IMR-90 (cell line): ENCODE data around the gene SPAG9. TPM values are rescaled to one million over a fixed set of nuclear protein-coding genes. Genes with fewer than 3 reads are reported as not detected.

Experiments
- ATAC-seq: fragments of 200-7000 bp; cut with Tn5 transposase; 2 replicates; pipeline ENCODE4 v1.9.1; 2020; ENCODE audit warnings: low read depth, mild to moderate bottlenecking, moderate library complexity
- BruUV-seq: library from RNA; stranded (reverse); fragments of 400-500 nt; replicated peaks from 2 replicates; lab custom pipeline; 2021; lab: Mats Ljungman, UMichigan
- CTCF ChIA-PET: fragments of 300-600 bp; formaldehyde crosslinking; extraction: SDS; loops from one replicate; lab custom pipeline; 2021; ENCODE audit warnings: antibody characterized with exemption; lab: Yijun Ruan, JAX
- POLR2A ChIA-PET: fragments of 300-600 bp; sonication (Branson Sonifier 250); formaldehyde crosslinking; loops from one replicate; lab custom pipeline; 2022; ENCODE audit warnings: antibody characterized with exemption; ENCODE audit not compliant: unreplicated experiment; lab: Charles Lee
- DNase-seq: peaks from one replicate; pipeline ENCODE4 v3.0.0; 2013
- H2AFZ ChIP-seq: replicated peaks from 2 replicates; pipeline ENCODE3; 2013; ENCODE audit warnings: low read length, mild to moderate bottlenecking; ENCODE audit not compliant: poor library complexity
- H2AK5ac ChIP-seq: 2 replicates; pipeline ENCODE4 v1.6.1; 2013; ENCODE audit warnings: low read depth, low read length, inconsistent platforms
- H2AK9ac ChIP-seq: replicated peaks from 2 replicates; pipeline ENCODE3; 2013; ENCODE audit warnings: mild to moderate bottlenecking, low read depth, low read length, moderate library complexity; ENCODE audit not compliant: poor library complexity
- H2BK120ac ChIP-seq: 2 replicates; pipeline ENCODE4 v1.6.1; 2013; ENCODE audit warnings: low read depth, low read length, inconsistent platforms
- H2BK15ac ChIP-seq: 3 replicates; pipeline ENCODE4 v1.6.1; 2013; ENCODE audit warnings: low read depth, low read length, inconsistent platforms
- H2BK20ac ChIP-seq: 2 replicates; pipeline ENCODE4 v1.6.1; 2013; ENCODE audit warnings: low read depth, mild to moderate bottlenecking, inconsistent platforms, low read length, moderate library complexity
- H2BK5ac ChIP-seq: 2 replicates; pipeline ENCODE4 v1.6.1; 2013; ENCODE audit warnings: mild to moderate bottlenecking, low read depth, low read length, inconsistent platforms; ENCODE audit not compliant: poor library complexity, severe bottlenecking
- H3K14ac ChIP-seq: replicated peaks from 2 replicates; pipeline ENCODE4 v1.6.1; 2013; ENCODE audit warnings: low read depth, low read length, inconsistent platforms
- H3K18ac ChIP-seq: 2 replicates; pipeline ENCODE4 v1.6.1; 2013; ENCODE audit warnings: low read depth, low read length, control low read depth
- H3K23ac ChIP-seq: 2 replicates; pipeline ENCODE4 v1.6.1; 2013; ENCODE audit warnings: low read depth, low read length, inconsistent platforms
- H3K27ac ChIP-seq: 2 replicates; pipeline ENCODE4 v1.5.1; 2013; ENCODE audit warnings: mild to moderate bottlenecking, control low read depth, low read length; ENCODE audit not compliant: insufficient read depth
- H3K27me3 ChIP-seq: 2 replicates; pipeline ENCODE4 v1.6.1; 2013; ENCODE audit warnings: low read length; ENCODE audit not compliant: control insufficient read depth, insufficient read depth
- H3K36me3 ChIP-seq: 2 replicates; pipeline ENCODE4 v1.6.1; 2013; ENCODE audit warnings: low read length, mixed read lengths; ENCODE audit not compliant: control insufficient read depth, insufficient read depth
- H3K4ac ChIP-seq: 2 replicates; pipeline ENCODE4 v1.6.1; 2013; ENCODE audit warnings: low read depth, low read length, inconsistent platforms
- H3K4me1 ChIP-seq: 2 replicates; pipeline ENCODE4 v1.6.1; 2013; ENCODE audit warnings: low read length, mixed read lengths; ENCODE audit not compliant: control insufficient read depth, insufficient read depth
- H3K4me2 ChIP-seq: 2 replicates; pipeline ENCODE4 v1.6.1; 2013; ENCODE audit warnings: low read depth, mild to moderate bottlenecking, control low read depth, low read length, moderate library complexity
- H3K4me3 ChIP-seq: 2 replicates; pipeline ENCODE4 v1.5.1; 2013; ENCODE audit warnings: low read depth, mild to moderate bottlenecking, control low read depth, low read length, moderate library complexity; ENCODE audit not compliant: insufficient read depth
- H3K56ac ChIP-seq: 2 replicates; pipeline ENCODE4 v1.6.1; 2013; ENCODE audit warnings: low read length, inconsistent platforms; ENCODE audit not compliant: insufficient read depth; ENCODE audit errors: extremely low read depth
- H3K79me1 ChIP-seq, 2 experiments: 2 replicates each; pipeline ENCODE4 v1.6.1; 2013; ENCODE audit warnings: low read length in 2 of 2, inconsistent platforms in 1 of 2, low read depth in 1 of 2
- H3K9ac ChIP-seq: 2 replicates; pipeline ENCODE4 v1.6.1; 2013; ENCODE audit warnings: low read depth, low read length, control low read depth
- H3K9me1 ChIP-seq: 2 replicates; pipeline ENCODE4 v1.6.1; 2013; ENCODE audit warnings: low read length, inconsistent platforms; ENCODE audit not compliant: insufficient read depth
- H3K9me3 ChIP-seq: 2 replicates; pipeline ENCODE4 v1.6.1; 2013; ENCODE audit warnings: low read length; ENCODE audit not compliant: control insufficient read depth, insufficient read depth
- H4K20me1 ChIP-seq: 2 replicates; pipeline ENCODE4 v1.6.1; 2013; ENCODE audit warnings: low read length, inconsistent platforms; ENCODE audit not compliant: insufficient read depth
- H4K5ac ChIP-seq: 2 replicates; pipeline ENCODE4 v1.6.1; 2013; ENCODE audit warnings: mild to moderate bottlenecking, low read depth, low read length, control low read depth
- H4K8ac ChIP-seq, 2 experiments: 2 replicates each; pipeline ENCODE4 v1.6.1; 2013; ENCODE audit warnings: low read depth in 2 of 2, low read length in 2 of 2, control low read depth in 1 of 2, inconsistent platforms in 1 of 2
- H4K91ac ChIP-seq: 2 replicates; pipeline ENCODE4 v1.6.1; 2013; ENCODE audit warnings: low read depth, low read length, inconsistent platforms; ENCODE audit not compliant: insufficient read depth
- BHLHE40 ChIP-seq: fragments of 150-350 bp; IDR thresholded peaks from 2 replicates; pipeline ENCODE4 v1.6.1; 2016; ENCODE audit warnings: mild to moderate bottlenecking, low read depth, low read length
- CEBPB ChIP-seq: IDR thresholded peaks from 2 replicates; pipeline ENCODE4 v1.6.1; 2012; ENCODE audit warnings: low read depth, low read length, improper control_type of control experiment
- CHD1 ChIP-seq: IDR thresholded peaks from 2 replicates; pipeline ENCODE4 v1.6.1; 2012; ENCODE audit warnings: low read depth, low read length, improper control_type of control experiment
- CTCF ChIP-seq: conservative IDR thresholded peaks from 2 replicates; pipeline ENCODE4 v1.5.1; 2012; ENCODE audit warnings: mild to moderate bottlenecking, low read depth, low read length, improper control_type of control experiment
- MAFK ChIP-seq: IDR thresholded peaks from 2 replicates; pipeline ENCODE4 v1.6.1; 2012; ENCODE audit warnings: low read depth, low read length, improper control_type of control experiment
- MAZ ChIP-seq: IDR thresholded peaks from 2 replicates; pipeline ENCODE4 v1.6.1; 2012; ENCODE audit warnings: low read depth, mild to moderate bottlenecking, low read length, improper control_type of control experiment, moderate library complexity, borderline replicate concordance
- MXI1 ChIP-seq: IDR thresholded peaks from 2 replicates; pipeline ENCODE4 v1.6.1; 2012; ENCODE audit warnings: low read depth, mild to moderate bottlenecking, low read length, moderate library complexity, borderline replicate concordance
- NFE2L2 ChIP-seq: fragments of 150-350 bp; IDR thresholded peaks from 2 replicates; pipeline ENCODE4 v1.6.1; 2016; ENCODE audit warnings: low read depth, mild to moderate bottlenecking, low read length
- POLR2A ChIP-seq: IDR thresholded peaks from 2 replicates; pipeline ENCODE4 v1.6.1; 2012; ENCODE audit warnings: mild to moderate bottlenecking, low read depth, low read length
- RAD21 ChIP-seq: IDR thresholded peaks from 2 replicates; pipeline ENCODE4 v1.6.1; 2012; ENCODE audit warnings: low read length, improper control_type of control experiment
- RFX5 ChIP-seq: IDR thresholded peaks from 2 replicates; pipeline ENCODE4 v1.8.0; 2012; ENCODE audit warnings: low read depth, mild to moderate bottlenecking, low read length, moderate library complexity
- SMC3 ChIP-seq: fragments of 150-350 bp; IDR thresholded peaks from 2 replicates; pipeline ENCODE4 v1.6.1; 2016; ENCODE audit warnings: low read depth, mild to moderate bottlenecking, antibody characterized with exemption, low read length, moderate library complexity
- WGBS, 2 experiments: methylation state at CpG; one replicate each; pipeline versions ENCODE4 v1.1.5 to v1.1.7; 2013; ENCODE audit warnings: missing lambda C conversion rate in 2 of 2; ENCODE audit not compliant: insufficient read length in 1 of 2; ENCODE audit errors: extremely low coverage in 2 of 2; 5-methylcytosine and 5-hydroxymethylcytosine counted together
- dilution Hi-C: fragments of 300-500 bp; cut with HindIII; formaldehyde crosslinking; loops from one replicate; pipeline ENCODE4 v1.14.3; 2018; ENCODE audit warnings: low sequenced_read_pairs; ENCODE audit not compliant: unreplicated experiment
- in situ Hi-C: fragments of 300-500 bp; cut with MboI; formaldehyde crosslinking; loops from 3 replicates; pipeline ENCODE4 v1.14.3; 2019; ENCODE audit warnings: low sequenced_read_pairs, inconsistent platforms, mixed read lengths
- intact Hi-C: fragments of 100-400 bp; cut with micrococcal nuclease; formaldehyde crosslinking; loops from 2 replicates; pipeline ENCODE4 v1.10.0; 2022
- polyA plus RNA-seq, 3 experiments: library from polyadenylated mRNA; depleted of rRNA; stranded (reverse); fragments of >200 nt; gene quantifications; 2 replicates each; pipeline ENCODE4 v1.2.3, GENCODE V29; 2012; ENCODE audit warnings: low replicate concordance in 1 of 3
- total RNA-seq: library from RNA; depleted of rRNA; stranded (reverse); fragments of >200 nt; gene quantifications from 2 replicates; pipeline ENCODE4 v1.2.3, GENCODE V29; 2012
- TF ChIP-seq, protein P1 (sequence below): fragments of 150-350 bp; IDR thresholded peaks from 2 replicates; pipeline ENCODE4 v1.6.1; 2017; ENCODE audit warnings: mild to moderate bottlenecking, antibody characterized with exemption, low read length, low read depth
- TF ChIP-seq, protein P2 (sequence below): fragments of 150-350 bp; IDR thresholded peaks from 2 replicates; pipeline ENCODE4 v1.6.1; 2016; ENCODE audit warnings: low read depth, mild to moderate bottlenecking, low read length, moderate library complexity, borderline replicate concordance

Gene SPAG9
- total and polyA plus RNA-seq, 2 of the 4 experiments (the other 2 are of a cell fraction), result 26.7 to 75.5 TPM

DNA sequence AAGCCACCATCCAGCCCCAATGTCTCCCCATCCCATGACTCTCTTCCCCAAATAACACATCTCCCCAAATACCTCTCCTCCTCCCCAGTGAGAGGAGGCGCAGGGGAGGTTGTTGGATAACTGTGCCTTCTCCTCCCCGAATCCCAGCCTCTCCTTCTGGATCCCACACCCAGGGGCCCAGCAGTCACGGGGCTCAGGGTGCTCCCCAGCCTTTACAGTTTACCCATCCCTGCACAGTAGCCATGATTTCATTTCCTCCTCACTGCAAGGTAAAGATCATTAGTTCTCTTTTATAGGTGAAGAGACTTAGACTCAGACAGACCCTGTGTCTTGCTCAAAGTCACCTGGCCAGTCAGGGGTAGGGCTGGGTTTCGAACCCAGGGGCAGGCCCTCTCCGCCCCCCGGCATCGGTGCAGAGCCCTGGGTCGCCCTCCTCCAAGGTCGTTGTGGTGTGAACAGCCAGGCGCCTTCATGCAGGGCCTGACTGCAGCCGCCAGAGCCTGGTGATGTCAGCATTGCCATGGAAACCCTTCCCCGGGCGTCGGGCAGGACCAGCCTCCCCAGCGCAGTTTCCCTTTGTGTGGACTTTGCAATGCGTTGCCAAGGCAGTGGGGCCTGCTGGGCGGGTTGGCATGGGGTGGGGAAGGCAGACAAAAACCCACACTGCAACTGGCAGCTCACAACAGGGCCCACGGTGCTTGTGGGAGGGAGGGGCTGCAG is 201.2 kb downstream of the SPAG9 start:
- peaks cover 2% of the 10 kb centered on the region for H3K9me1 ChIP-seq
- H3K4ac ChIP-seq, result no peak overlapping the region
- in situ Hi-C loops, result no loop called here
- 25% methylated on average over 7 of the region's 18 CpGs; no CpG with 5 or more reads in 1 of the 2 experiments for WGBS, 2 experiments
- H3K4me2 ChIP-seq, result no peak overlapping the region
- H3K9ac ChIP-seq, result no peak overlapping the region
- ChIA-PET CTCF (no interaction called here), POLR2A (interaction anchor here (0.5 to 1.0 kb wide), 3 partner anchors 53 to 380 kb away, joined by 3 to 10 read pairs (median 3); partner anchors contain the start of gene TOB1)
- H4K5ac ChIP-seq, result peak overlapping the region; percentile 13; the same call in 1 of the 2 replicates
- peaks cover 8% of the 10 kb centered on the region for H3K4me1 ChIP-seq
- H3K23ac ChIP-seq, result no peak overlapping the region; the same call in 1 of the 2 replicates
- H3K36me3 ChIP-seq, result no peaks in the 10 kb centered on the region
- H3K18ac ChIP-seq, result no peak overlapping the region
- H4K20me1 ChIP-seq, result no peaks in the 10 kb centered on the region
- BruUV-seq, result no TSS peak
- no peak overlapping the region for H2BK5ac ChIP-seq
- no peak overlapping the region for H2BK15ac ChIP-seq
- H4K8ac ChIP-seq, result peak overlapping the region in 1 of 2 experiments; percentile 65; a peak in 1 of 4 replicates
- H4K91ac ChIP-seq, result no peak overlapping the region
- peak; percentile 82 for DNase-seq
- H3K27ac ChIP-seq, result no peak overlapping the region
- H3K4me3 ChIP-seq, result no peak overlapping the region
- dilution Hi-C loops, result no loop called here
- H2AK5ac ChIP-seq, result peak overlapping the region; percentile 20
- 0 out of 2 replicates have a peak overlapping the region, but pooled peaks have one; percentile 34 for H3K14ac ChIP-seq
- H3K9me3 ChIP-seq, result no peaks in the 10 kb centered on the region
- H3K27me3 ChIP-seq, result no peaks in the 10 kb centered on the region
- no peak overlapping the region for H2BK20ac ChIP-seq
- H2AFZ ChIP-seq, result peak overlapping the region; percentile 73
- no peaks in the 10 kb centered on the region for H3K79me1 ChIP-seq
- H3K56ac ChIP-seq, result no peak overlapping the region
- ATAC-seq, result peak; percentile 96
- H2AK9ac ChIP-seq, result peak overlapping the region; percentile 48
- H2BK120ac ChIP-seq, result no peak overlapping the region
- intact Hi-C loops, result no loop called here
- TF ChIP-seq CEBPB (peak; percentile 16; the same call in 1 of the 2 replicates), POLR2A (no peak), MXI1 (peak; percentile 38; the same call in 1 of the 2 replicates), RFX5 (peak; percentile 63; the same call in 1 of the 2 replicates), SMC3 (no peak), MAZ (peak; percentile 14; the same call in 1 of the 2 replicates), RAD21 (no peak), CTCF (no peak), CHD1 (no peak), BHLHE40 (no peak), NFE2L2 (no peak), MAFK (no peak)
- TF ChIP-seq, protein P1, sequence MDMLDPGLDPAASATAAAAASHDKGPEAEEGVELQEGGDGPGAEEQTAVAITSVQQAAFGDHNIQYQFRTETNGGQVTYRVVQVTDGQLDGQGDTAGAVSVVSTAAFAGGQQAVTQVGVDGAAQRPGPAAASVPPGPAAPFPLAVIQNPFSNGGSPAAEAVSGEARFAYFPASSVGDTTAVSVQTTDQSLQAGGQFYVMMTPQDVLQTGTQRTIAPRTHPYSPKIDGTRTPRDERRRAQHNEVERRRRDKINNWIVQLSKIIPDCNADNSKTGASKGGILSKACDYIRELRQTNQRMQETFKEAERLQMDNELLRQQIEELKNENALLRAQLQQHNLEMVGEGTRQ, result no peak
- TF ChIP-seq, protein P2, sequence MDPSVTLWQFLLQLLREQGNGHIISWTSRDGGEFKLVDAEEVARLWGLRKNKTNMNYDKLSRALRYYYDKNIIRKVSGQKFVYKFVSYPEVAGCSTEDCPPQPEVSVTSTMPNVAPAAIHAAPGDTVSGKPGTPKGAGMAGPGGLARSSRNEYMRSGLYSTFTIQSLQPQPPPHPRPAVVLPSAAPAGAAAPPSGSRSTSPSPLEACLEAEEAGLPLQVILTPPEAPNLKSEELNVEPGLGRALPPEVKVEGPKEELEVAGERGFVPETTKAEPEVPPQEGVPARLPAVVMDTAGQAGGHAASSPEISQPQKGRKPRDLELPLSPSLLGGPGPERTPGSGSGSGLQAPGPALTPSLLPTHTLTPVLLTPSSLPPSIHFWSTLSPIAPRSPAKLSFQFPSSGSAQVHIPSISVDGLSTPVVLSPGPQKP, result no peak
